Astrocyte of the cerebellum (primary cell): ENCODE results near the gene NUDT16.
A peak's percentile ranks its signal among the peaks of the same experiment; 100 is the strongest.
"Not testable (repeated sequence)": the region's sequence is repeated elsewhere in the genome, so short reads cannot be mapped to it uniquely, and the experiment has no call there.

Source experiments
- DNase-seq: peaks from one replicate; pipeline ENCODE4 v3.0.0-alpha.2; 2011; ENCODE audit warnings: low read depth
- H3K4me3 ChIP-seq: 2 replicates; pipeline ENCODE4 v1.5.1; 2011; ENCODE audit warnings: mild to moderate bottlenecking, low read depth, low read length, moderate library complexity
- in situ Hi-C: cut with HindIII; loops from 2 replicates; pipeline ENCODE4 v1.10.0; 2017; ENCODE audit warnings: low sequenced_read_pairs
- TF ChIP-seq, protein P1 (sequence below): IDR thresholded peaks from 2 replicates; pipeline ENCODE4 v1.5.1; 2012; ENCODE audit warnings: low read length, low read depth, moderate library complexity, mild to moderate bottlenecking; ENCODE audit errors: missing control alignments

The NUDT16 gene

DNA sequence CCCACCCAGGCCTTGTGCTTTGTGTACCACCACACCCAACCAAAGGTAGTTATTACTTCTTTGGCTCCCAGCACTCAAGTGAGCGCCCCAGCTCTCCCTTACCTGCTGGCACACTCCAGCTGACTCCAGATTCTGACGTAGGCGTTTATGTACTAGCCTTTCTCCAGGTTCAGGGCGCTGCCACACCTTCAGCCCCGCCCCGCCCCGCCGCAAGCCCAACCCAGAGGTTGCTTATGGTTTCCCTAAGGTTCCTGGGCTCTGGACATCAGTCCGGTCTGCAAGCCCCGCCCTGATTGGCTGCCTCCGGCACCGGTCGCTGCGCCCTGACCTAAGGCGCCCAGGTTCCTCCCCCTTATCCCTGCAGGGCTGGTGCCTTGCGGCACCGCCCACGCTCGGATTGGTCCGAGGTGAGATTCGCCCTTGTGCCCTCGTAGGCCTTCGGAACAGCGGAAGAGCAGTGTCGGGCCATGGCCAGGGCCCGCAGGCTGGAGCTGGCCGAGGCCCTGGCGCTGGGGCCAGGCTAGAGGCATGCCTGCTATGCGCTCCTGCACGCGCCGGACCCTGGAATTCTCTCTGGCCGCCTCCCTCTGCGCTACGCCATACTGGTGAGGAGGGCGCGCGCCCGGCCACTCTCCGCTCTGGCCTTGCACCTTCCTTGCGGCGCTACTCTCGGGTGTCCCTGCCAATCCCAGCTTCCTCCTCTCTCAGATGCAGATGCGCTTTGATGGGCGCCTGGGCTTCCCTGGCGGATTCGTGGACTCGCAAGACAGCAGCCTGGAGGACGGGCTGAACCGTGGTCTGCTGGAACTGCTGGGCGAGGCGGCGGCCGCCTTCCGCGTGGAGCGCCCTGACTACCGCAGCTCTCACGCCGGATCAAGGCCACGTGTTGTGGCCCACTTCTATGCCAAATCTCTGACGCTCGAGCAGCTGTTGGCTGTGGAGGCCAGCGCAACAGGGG, 19.8 kb upstream of the NUDT16 start:
- DNase-seq, result no peak

DNA sequence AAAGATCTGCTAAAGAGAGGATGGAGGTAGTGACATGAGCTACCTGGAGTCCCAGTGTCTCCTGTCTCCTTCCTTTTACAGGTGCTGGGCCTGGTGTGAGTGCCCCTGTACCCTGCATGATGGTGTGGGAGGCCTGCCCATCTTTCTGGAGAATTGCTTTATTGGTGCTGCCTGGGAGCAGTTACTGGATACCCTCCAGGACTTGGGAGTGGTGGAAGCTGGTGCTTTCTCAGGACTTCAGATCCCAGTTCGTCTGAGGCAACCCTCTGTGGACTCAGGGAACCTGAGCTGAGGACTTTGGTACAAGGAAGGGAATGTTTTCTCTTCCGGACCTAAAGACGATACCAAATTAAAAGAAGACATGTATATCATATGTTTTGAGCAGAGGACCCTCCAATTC, 18.3 kb upstream of the NUDT16 start:
- H3K4me3 ChIP-seq, result no peak overlapping the region

More for the DNA sequence above, 19.8 kb upstream of the NUDT16 start:
- TF ChIP-seq, protein P1, sequence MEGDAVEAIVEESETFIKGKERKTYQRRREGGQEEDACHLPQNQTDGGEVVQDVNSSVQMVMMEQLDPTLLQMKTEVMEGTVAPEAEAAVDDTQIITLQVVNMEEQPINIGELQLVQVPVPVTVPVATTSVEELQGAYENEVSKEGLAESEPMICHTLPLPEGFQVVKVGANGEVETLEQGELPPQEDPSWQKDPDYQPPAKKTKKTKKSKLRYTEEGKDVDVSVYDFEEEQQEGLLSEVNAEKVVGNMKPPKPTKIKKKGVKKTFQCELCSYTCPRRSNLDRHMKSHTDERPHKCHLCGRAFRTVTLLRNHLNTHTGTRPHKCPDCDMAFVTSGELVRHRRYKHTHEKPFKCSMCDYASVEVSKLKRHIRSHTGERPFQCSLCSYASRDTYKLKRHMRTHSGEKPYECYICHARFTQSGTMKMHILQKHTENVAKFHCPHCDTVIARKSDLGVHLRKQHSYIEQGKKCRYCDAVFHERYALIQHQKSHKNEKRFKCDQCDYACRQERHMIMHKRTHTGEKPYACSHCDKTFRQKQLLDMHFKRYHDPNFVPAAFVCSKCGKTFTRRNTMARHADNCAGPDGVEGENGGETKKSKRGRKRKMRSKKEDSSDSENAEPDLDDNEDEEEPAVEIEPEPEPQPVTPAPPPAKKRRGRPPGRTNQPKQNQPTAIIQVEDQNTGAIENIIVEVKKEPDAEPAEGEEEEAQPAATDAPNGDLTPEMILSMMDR, result no peak
- H3K4me3 ChIP-seq, result peak overlapping the region; percentile 29
- in situ Hi-C loops, result no loop called here

DNA sequence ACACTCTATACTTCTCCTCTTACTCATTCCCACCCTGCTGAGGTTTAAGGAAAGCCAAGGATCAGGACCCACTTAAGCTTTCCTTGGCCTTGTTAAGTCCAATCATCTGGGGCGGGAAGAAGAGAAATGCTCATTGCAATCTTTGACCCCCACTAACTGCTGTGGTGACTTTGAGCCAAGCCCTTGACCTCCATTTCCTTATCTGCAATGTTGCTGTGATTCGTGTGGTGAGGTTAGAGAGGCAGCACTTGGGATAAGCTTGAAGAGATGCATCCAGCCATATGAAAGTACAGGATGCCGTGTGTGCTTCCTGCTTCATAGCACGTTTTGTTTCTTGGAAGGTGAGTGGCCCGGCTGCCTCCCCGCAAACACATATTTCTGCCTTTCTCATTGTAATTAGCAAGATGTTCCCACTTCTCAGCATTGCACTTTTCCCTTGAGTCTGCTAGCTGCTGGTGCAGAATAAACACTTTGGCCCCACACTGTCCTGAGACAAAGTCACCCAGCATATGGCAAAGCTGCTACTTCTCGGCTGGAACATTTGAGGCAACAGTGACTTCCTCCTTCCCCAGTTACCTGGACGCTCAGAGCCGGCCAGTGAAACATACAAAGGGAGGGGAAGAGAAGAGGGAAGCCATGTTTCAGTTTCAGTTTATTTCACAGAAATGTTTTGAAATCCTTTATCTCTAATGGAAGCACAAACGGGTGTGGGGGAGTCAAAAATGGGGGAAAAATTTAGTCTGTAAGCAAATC, 10.5 kb upstream of the NUDT16 start:
- in situ Hi-C loops, result no loop called here
- TF ChIP-seq, protein P1, result no peak
- H3K4me3 ChIP-seq, result no peak overlapping the region
- DNase-seq, result no peak

More for the DNA sequence above, 18.3 kb upstream of the NUDT16 start:
- TF ChIP-seq, protein P1, result no peak
- in situ Hi-C loops, result no loop called here
- DNase-seq, result no peak

DNA sequence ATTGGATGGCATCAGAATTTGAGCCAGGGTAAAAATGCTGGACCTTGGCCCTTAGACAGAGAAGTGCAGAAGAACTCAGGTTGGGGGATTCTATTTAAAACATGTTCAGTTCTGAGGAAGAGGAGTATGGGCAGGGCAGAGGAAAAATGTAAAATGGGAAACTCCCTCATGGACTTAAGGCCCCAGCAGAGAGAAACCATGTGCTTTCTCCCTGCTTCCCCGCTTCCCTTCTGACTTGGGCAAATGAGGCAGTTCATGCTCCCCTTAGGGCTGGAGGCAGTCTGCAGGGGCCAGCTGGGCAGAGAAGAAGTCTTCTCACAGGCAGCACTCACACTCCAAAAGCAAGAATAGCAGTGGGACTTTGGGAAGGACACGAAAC, 9.9 kb upstream of the NUDT16 start:
- TF ChIP-seq, protein P1, result no peak
- DNase-seq, result no peak
- no peak overlapping the region for H3K4me3 ChIP-seq
- in situ Hi-C loops, result no loop called here

DNA sequence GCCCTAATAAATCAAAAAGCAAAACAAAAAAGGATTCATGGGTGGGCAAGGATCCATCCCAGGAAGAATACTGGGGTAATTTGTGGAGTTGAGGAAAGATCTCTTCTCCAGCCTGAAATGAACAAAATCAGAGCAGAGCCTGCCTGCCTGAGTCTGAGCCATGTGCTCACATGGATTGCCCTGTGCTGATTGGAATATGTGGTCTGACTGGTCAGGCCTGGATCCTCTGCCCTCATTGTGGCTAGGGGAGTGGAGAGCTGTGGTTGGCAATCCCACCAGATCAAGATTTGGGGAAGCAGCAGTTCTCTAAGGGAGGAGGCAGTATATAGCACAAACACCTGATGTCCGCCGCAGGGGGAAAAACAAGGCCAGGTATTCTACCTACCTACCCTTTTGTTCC, 6.8 kb upstream of the NUDT16 start:
- in situ Hi-C loops, result no loop called here
- H3K4me3 ChIP-seq, result no peak overlapping the region
- TF ChIP-seq, protein P1, result no peak
- DNase-seq, result no peak

DNA sequence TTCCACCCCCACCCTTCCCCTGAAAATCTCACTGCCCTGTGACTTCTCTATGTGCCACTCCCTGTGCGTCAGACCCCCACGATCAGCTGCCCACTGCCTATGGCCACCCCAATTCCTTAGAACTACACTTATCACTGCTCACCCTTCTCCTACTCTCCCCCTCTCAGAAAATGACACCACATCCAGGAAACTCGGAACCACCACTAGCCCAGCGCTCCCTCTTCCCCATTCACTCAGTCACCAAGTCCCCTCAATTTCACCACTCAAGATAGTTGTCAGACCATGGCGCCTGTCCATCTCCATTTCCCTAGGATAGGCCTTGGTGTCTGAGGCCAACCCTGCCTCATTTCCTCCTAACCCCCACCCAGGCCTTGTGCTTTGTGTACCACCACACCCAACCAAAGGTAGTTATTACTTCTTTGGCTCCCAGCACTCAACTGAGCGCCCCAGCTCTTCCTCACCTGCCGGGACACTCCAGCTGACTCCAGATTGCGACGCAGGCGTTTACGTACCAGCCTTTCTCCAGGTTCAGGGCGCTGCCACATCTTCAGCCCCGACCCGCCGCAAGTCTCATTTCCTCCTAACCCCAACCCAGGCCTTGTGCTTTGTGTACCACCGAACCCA, 641 bp upstream of the NUDT16 start:
- in situ Hi-C loops, DNase-seq: not testable (repeated sequence)
- H3K4me3 ChIP-seq, result peak overlapping the region; percentile 80
